Measurements from ENCODE around the gene TKTL2.
"Not testable (repeated sequence)": the region's sequence is repeated elsewhere in the genome, so short reads cannot be mapped to it uniquely, and the experiment has no call there.

Gene TKTL2

DNA sequence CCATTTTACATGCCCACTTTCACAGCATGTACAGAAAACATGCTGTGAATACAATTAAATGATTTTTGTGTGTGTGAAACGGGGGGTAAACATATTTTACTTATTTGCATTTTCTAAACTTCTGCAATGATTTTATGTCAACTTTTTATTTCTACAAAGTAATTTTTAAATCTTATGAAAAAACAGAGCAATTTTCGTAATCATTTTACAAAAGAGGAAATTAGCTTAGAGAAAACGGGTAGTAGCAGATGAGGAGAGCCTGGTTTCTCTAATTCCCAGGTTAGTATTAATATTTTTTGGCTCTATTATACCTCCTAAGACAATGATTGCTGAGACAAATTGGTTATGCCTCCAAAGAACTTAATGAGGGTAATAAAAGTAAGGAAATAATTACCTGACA is 3.2 kb downstream of the TKTL2 start:
- TF ChIP-seq MYC (IDR thresholded peaks at IDR 0.05; ENCODE audit: low read depth, low read length): no peak
- TF ChIP-seq, protein P1, sequence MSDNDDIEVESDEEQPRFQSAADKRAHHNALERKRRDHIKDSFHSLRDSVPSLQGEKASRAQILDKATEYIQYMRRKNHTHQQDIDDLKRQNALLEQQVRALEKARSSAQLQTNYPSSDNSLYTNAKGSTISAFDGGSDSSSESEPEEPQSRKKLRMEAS (IDR thresholded peaks at IDR 0.05; ENCODE audit: low read depth, low read length): no peak
- no peak for TF ChIP-seq POLR2A (IDR thresholded peaks at IDR 0.05; ENCODE audit: extremely low read depth, insufficient read length)
- DNase-seq (ENCODE audit: low read depth): no peak
- no peak overlapping the region for H3K4me3 ChIP-seq (ENCODE audit: low read depth, low read length)

DNA sequence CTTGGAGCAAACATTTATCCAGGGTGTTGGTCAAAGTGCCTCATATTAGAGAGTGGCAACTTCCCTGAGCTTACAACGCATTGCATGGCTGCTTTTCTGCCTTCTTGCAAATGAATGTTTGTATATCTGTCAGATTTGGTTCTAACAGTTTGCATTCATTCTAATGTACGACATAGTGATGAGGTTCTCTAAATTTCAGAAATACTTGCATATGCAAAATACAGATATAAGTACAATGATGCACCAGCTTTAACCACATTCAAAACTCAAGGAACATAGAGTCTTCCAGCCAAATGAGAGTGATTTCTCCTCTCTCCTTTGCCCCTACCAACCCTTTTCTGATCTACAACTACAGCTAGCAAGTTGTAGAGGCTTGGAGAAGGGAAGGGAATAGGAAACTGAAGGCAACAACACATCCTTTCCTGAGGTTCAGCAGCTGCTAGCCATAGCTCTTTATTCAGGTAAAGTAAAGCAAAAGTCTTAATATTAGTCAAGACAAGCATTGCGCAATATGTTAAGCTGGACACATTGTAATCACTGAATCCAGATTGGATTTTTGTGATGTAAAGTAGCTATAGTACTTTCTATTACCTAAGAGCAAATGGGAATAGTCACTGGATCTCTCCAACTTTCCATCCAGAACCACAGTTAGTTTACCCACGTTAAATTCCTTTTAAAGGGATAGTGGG is 6.3 kb downstream of the TKTL2 start:
- no peak overlapping the region for H3K4me3 ChIP-seq (ENCODE audit: low read depth, low read length)
- DNase-seq (ENCODE audit: low read depth): no peak
- TF ChIP-seq POLR2A (IDR thresholded peaks at IDR 0.05; ENCODE audit: extremely low read depth, insufficient read length) (no peak), MYC (IDR thresholded peaks at IDR 0.05; ENCODE audit: low read depth, low read length) (no peak)
- TF ChIP-seq, protein P1 (IDR thresholded peaks at IDR 0.05; ENCODE audit: low read depth, low read length): no peak
- TF ChIP-seq, protein P2, sequence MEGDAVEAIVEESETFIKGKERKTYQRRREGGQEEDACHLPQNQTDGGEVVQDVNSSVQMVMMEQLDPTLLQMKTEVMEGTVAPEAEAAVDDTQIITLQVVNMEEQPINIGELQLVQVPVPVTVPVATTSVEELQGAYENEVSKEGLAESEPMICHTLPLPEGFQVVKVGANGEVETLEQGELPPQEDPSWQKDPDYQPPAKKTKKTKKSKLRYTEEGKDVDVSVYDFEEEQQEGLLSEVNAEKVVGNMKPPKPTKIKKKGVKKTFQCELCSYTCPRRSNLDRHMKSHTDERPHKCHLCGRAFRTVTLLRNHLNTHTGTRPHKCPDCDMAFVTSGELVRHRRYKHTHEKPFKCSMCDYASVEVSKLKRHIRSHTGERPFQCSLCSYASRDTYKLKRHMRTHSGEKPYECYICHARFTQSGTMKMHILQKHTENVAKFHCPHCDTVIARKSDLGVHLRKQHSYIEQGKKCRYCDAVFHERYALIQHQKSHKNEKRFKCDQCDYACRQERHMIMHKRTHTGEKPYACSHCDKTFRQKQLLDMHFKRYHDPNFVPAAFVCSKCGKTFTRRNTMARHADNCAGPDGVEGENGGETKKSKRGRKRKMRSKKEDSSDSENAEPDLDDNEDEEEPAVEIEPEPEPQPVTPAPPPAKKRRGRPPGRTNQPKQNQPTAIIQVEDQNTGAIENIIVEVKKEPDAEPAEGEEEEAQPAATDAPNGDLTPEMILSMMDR (IDR thresholded peaks at IDR 0.05; ENCODE audit: low read depth, low read length): no peak

DNA sequence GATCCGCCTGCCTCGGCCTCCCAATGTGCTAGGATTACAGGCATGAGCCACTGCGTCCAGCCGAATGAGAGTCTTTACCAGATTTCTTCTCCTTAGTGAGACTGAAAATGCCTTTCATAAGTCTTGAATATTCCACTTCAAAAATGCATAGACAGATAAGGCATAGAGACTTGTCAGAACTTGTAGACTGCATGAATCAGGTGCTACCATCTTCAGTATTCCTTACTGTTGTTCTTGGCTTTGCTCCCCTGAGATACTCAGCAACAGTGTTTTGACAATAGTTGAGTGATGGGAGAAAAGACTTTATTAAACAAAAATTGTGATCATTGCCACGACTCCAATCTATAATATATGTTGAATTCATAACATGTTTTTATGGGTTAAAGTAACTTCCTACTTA is 11.0 kb downstream of the TKTL2 start:
- no peak overlapping the region for H3K4me3 ChIP-seq (ENCODE audit: low read depth, low read length)
- DNase-seq (ENCODE audit: low read depth): no peak
- TF ChIP-seq, protein P1 (IDR thresholded peaks at IDR 0.05; ENCODE audit: low read depth, low read length): no peak
- TF ChIP-seq MYC (IDR thresholded peaks at IDR 0.05; ENCODE audit: low read depth, low read length): no peak
- TF ChIP-seq, protein P2 (IDR thresholded peaks at IDR 0.05; ENCODE audit: low read depth, low read length): no peak
- no peak for TF ChIP-seq POLR2A (IDR thresholded peaks at IDR 0.05; ENCODE audit: extremely low read depth, insufficient read length)

DNA sequence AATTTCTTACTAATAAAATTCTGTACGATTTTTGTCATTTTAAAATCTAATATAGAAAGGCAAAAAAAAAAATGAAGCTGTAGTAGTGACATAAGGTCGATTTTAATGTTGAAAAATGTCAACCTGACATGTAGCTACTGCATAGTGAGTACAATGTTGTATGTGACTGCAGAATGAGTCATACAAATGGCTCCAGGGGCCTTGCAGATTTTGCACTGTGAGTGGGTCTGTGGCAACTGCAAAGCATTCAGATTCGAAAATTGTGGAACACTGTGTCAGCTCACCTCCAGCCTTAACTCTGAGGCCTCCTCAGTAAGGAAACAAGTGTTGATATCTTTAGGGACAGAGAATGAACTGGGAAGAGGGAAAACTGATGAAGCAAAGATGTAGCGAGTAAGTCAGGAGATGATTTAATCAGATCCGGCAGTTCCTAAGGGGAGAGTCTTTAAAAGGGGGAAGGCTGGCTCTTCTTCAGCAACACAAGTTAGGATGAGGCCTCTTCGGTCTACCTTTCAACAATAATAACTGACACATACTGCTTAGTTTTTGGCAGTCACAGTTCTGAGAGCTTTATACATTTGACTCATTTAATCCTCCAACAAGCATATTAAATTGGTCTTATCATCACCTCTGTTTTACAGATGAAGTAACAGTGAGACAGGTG is 24.9 kb downstream of the TKTL2 start:
- TF ChIP-seq, protein P2 (IDR thresholded peaks at IDR 0.05; ENCODE audit: low read depth, low read length): no peak
- TF ChIP-seq MYC (IDR thresholded peaks at IDR 0.05; ENCODE audit: low read depth, low read length): no peak
- TF ChIP-seq, protein P1 (IDR thresholded peaks at IDR 0.05; ENCODE audit: low read depth, low read length): no peak
- TF ChIP-seq POLR2A (IDR thresholded peaks at IDR 0.05; ENCODE audit: extremely low read depth, insufficient read length): no peak
- no peak for DNase-seq (ENCODE audit: low read depth)
- H3K4me3 ChIP-seq (ENCODE audit: low read depth, low read length): no peak overlapping the region

DNA sequence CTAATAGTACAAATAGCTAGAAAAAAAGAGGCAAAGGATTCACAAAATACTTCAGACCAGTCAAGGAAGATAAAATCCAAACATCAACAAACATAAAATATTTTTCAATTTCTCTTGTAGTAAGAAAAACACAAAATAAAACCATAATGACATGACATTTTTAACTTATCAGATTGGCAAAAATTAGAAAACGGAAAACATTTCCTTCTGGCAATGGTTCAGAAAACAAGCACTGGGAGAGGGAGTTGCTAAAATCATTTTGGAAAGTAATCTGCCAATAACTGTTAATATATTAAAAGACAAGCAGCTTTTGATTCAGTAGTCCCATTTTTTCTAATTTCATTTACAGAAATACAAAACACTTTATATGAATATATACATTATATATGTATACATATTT is 26.1 kb downstream of the TKTL2 start:
- TF ChIP-seq MYC (IDR thresholded peaks at IDR 0.05; ENCODE audit: low read depth, low read length): no peak
- TF ChIP-seq, protein P1 (IDR thresholded peaks at IDR 0.05; ENCODE audit: low read depth, low read length): no peak
- TF ChIP-seq, protein P2 (IDR thresholded peaks at IDR 0.05; ENCODE audit: low read depth, low read length): no peak
- no peak for TF ChIP-seq POLR2A (IDR thresholded peaks at IDR 0.05; ENCODE audit: extremely low read depth, insufficient read length)
- no peak overlapping the region for H3K4me3 ChIP-seq (ENCODE audit: low read depth, low read length)
- no peak for DNase-seq (ENCODE audit: low read depth)

DNA sequence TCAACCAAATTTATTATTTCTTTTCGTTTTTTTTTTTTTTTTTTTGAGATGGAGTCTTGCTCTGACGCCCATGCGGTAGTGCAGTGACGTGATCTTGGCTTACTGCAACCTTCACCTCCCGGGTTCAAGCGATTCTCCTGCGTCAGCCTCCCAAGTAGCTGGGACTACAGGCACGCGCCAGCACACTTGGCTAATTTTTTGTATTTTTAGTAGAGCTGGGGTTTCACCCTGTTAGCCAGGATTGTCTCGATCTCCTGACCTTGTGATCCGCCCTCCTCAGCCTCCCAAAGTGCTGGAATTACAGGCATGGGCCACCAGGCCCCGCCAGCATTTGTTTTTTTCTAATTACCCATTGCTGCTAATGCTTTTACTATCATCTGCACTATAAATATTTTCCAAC is 26.5 kb downstream of the TKTL2 start:
- DNase-seq (ENCODE audit: low read depth); H3K4me3 ChIP-seq (ENCODE audit: low read depth, low read length): not testable (repeated sequence)
